HepG2 (cell line): ENCODE measurements around the gene CDKN2C. TPM values are rescaled to one million over a fixed set of nuclear protein-coding genes. Genes with fewer than 3 reads are reported as not detected.

ENCODE experiments used
- ATAC-seq: fragments of 200-7000 bp; cut with Tn5 transposase; 3 replicates; pipeline ENCODE4 v1.9.1; 2020; ENCODE audit warnings: mild to moderate bottlenecking, moderate library complexity
- BruUV-seq: library from RNA; stranded (reverse); fragments of 400-500 nt; replicated peaks from 2 replicates; lab custom pipeline; 2021; lab: Mats Ljungman, UMichigan
- CTCF ChIA-PET: fragments of 300-600 bp; formaldehyde crosslinking; extraction: SDS; loops from one replicate; lab custom pipeline; 2021; ENCODE audit warnings: low total read pairs, inconsistent platforms, low intra/inter-chr PET ratio; lab: Yijun Ruan, JAX
- POLR2A ChIA-PET: fragments of 350-600 bp; sonication (Branson Sonifier 250); formaldehyde crosslinking; loops from one replicate; lab custom pipeline; 2020; ENCODE audit warnings: antibody characterized with exemption, inconsistent platforms; lab: Yijun Ruan, JAX
- DNase-seq: peaks from one replicate; pipeline ENCODE4 v3.0.0-alpha.2; 2015; ENCODE audit warnings: low spot score
- FAIRE-seq: peaks from 3 replicates; lab custom pipeline; 2011; peaks lifted over from hg19 to GRCh38; lab: Jason Lieb, UNC
- H2AFZ ChIP-seq: one replicate; pipeline ENCODE4 v1.6.1; 2011; ENCODE audit warnings: low read length, inconsistent platforms
- H3K27ac ChIP-seq: fragments of 300-600 bp; 3 replicates; pipeline ENCODE4 v1.8.0; 2011; ENCODE audit warnings: mixed run types, mild to moderate bottlenecking, mixed read lengths, low read length, inconsistent platforms; ENCODE audit not compliant: insufficient read depth; ENCODE audit errors: extremely low read length
- H3K27me3 ChIP-seq, 2 experiments: fragments of 200-600 bp in 1 of 2; 2 replicates in 1 of 2; 3 replicates in 1 of 2; pipeline versions ENCODE4 v1.6.0 to v1.8.0; 2011; ENCODE audit warnings: low read length in 2 of 2, mild to moderate bottlenecking in 2 of 2, moderate library complexity in 2 of 2, inconsistent platforms in 1 of 2; ENCODE audit not compliant: insufficient read depth in 2 of 2, control insufficient read depth in 1 of 2
- H3K36me3 ChIP-seq, 2 experiments: fragments of 200-600 bp in 1 of 2; replicated peaks in 1 of 2; 2 replicates in 1 of 2; 3 replicates in 1 of 2; pipeline versions ENCODE4 v1.5.1 to v1.8.0; 2011; ENCODE audit warnings: low read length in 2 of 2, inconsistent platforms in 1 of 2; ENCODE audit not compliant: insufficient read depth in 2 of 2, control insufficient read depth in 1 of 2
- H3K4me1 ChIP-seq: 2 replicates; pipeline ENCODE4 v1.5.1; 2012; ENCODE audit warnings: low read length, inconsistent platforms; ENCODE audit not compliant: insufficient read depth
- H3K4me2 ChIP-seq: 2 replicates; pipeline ENCODE4 v1.6.0; 2011; ENCODE audit warnings: low read depth, low read length, inconsistent platforms
- H3K4me3 ChIP-seq, 3 experiments: fragments of 200-600 bp in 1 of 3; sonication (generic), shearing (Covaris generic) in 1 of 3; replicated peaks in 1 of 3; 2 replicates each; pipeline ENCODE4 v1.5.1; 2011 to 2016; ENCODE audit warnings: low read length in 3 of 3, inconsistent platforms in 2 of 3, low read depth in 2 of 3, mild to moderate bottlenecking in 2 of 3, control low read depth in 1 of 3, mixed read lengths in 1 of 3; ENCODE audit not compliant: insufficient read depth in 1 of 3
- H3K79me2 ChIP-seq: one replicate; pipeline ENCODE4 v1.6.1; 2011; ENCODE audit warnings: low read length, inconsistent platforms; ENCODE audit not compliant: insufficient read depth
- H3K9ac ChIP-seq: 2 replicates; pipeline ENCODE4 v1.6.0; 2011; ENCODE audit warnings: mild to moderate bottlenecking, low read depth, low read length, inconsistent platforms; ENCODE audit not compliant: insufficient read depth
- H3K9me3 ChIP-seq: 2 replicates; pipeline ENCODE4 v1.5.1; 2012; ENCODE audit warnings: mild to moderate bottlenecking, low read length
- H4K20me1 ChIP-seq: 2 replicates; pipeline ENCODE4 v1.6.0; 2011; ENCODE audit warnings: inconsistent platforms, mild to moderate bottlenecking, low read length, moderate library complexity; ENCODE audit not compliant: insufficient read depth
- IRF1 ChIP-seq: sonication (generic); formaldehyde crosslinking; IDR thresholded peaks from 2 replicates; pipeline ENCODE4 v1.4.0; 2020; ENCODE audit warnings: low read depth, mild to moderate bottlenecking, missing genetic modification reagents
- KDM2A ChIP-seq: sonication (generic); formaldehyde crosslinking; IDR thresholded peaks from 2 replicates; pipeline ENCODE4 v1.4.0; 2020; ENCODE audit warnings: low read depth, missing genetic modification reagents, borderline replicate concordance
- MAX ChIP-seq: IDR thresholded peaks from 2 replicates; pipeline ENCODE4 v1.6.1; 2012; ENCODE audit warnings: inconsistent platforms
- SAP130 ChIP-seq: IDR thresholded peaks from 2 replicates; pipeline ENCODE4 v1.6.1; 2016; ENCODE audit warnings: low read depth
- SIX4 ChIP-seq: sonication (generic); formaldehyde crosslinking; IDR thresholded peaks from 2 replicates; pipeline ENCODE4 v1.4.0; 2020; ENCODE audit warnings: missing genetic modification reagents
- ZNF556 ChIP-seq: sonication (generic); formaldehyde crosslinking; IDR thresholded peaks from 2 replicates; pipeline ENCODE4 v1.4.0; 2020; ENCODE audit warnings: mild to moderate bottlenecking, missing genetic modification reagents, borderline replicate concordance
- ZNF777 ChIP-seq: sonication (generic); formaldehyde crosslinking; IDR thresholded peaks from 2 replicates; pipeline ENCODE4 v1.4.0; 2020; ENCODE audit warnings: missing genetic modification reagents
- WGBS: methylation state at CpG from one replicate; pipeline ENCODE4 v1.1.6; 2017; ENCODE audit warnings: low lambda C conversion rate; 5-methylcytosine and 5-hydroxymethylcytosine counted together
- in situ Hi-C: cut with HindIII; loops from 2 replicates; pipeline ENCODE4 v1.10.0; 2017; ENCODE audit warnings: low pct_unique_long_range_greater_than_20kb; ENCODE audit not compliant: extremely low pct_ligation_motif_present
- intact Hi-C: fragments of 100-400 bp; cut with micrococcal nuclease; formaldehyde crosslinking; loops from one replicate; pipeline ENCODE4 v1.10.0; 2022; ENCODE audit not compliant: unreplicated experiment
- polyA plus RNA-seq, 8 experiments: library from polyadenylated mRNA; depleted of rRNA in 3 of 8; stranded (reverse) in 7 of 8; unstranded in 1 of 8; fragments of >200 nt; fragmentation: Illumina TruSeq in 4 of 8; extraction: Trizol in 4 of 8; gene quantifications; 2 replicates each; pipeline versions ENCODE4 v1.2.1 to v1.2.3, GENCODE V29; 2011 to 2016; ENCODE audit warnings: low read depth in 4 of 8, missing spikeins in 1 of 8, mixed read lengths in 1 of 8; ENCODE audit not compliant: insufficient read depth in 1 of 8
- total RNA-seq, 5 experiments: library from RNA; depleted of rRNA; stranded (reverse); fragments of >200 nt; fragmentation: Illumina TruSeq; extraction: Trizol; gene quantifications; 2 replicates each; pipeline ENCODE4 v1.2.3, GENCODE V29; 2016; ENCODE audit warnings: low read depth in 1 of 5

The CDKN2C gene
- total and polyA plus RNA-seq, 2 of the 13 experiments (the other 11 are each of a cell fraction or from before 2014, with no cell fraction given) = 7.8 to 13.7 TPM

GRCh38 chr1:50975436-50975835 lies 5.4 kb downstream of the CDKN2C start (continued):
- TF ChIP-seq IRF1 (no peak), KDM2A (CRISPR knock-in tag) (no peak), SIX4 (CRISPR knock-in tag) (no peak)

GRCh38 chr1:50976111-50976889 lies 6.3 kb downstream of the CDKN2C start:
- in situ Hi-C loops = loop anchor here (5.0 to 10.0 kb wide), 2 partner anchors 59 to 199 kb away; no protein-coding TSS in a partner anchor
- peaks cover 32% of the 10 kb centered on the region for H3K79me2 ChIP-seq
- peak overlapping the region; percentile 90 for H3K9ac ChIP-seq
- H3K4me3 ChIP-seq = peak overlapping the region; percentile 89 to 95 (median 93)
- ChIA-PET CTCF (no interaction called here), POLR2A (interaction anchor here (2.7 to 3.4 kb wide), 2 partner anchors 7 to 16 kb away, joined by 20 to 37 read pairs; partner anchors contain the start of genes CDKN2C and FAF1)
- H3K36me3 ChIP-seq = peaks cover 0 to 4% of the 10 kb centered on the region in 2 experiments; a peak in 2 of 5 replicates
- no peaks in the 10 kb centered on the region; a peak in 1 of 5 replicates for H3K27me3 ChIP-seq
- peak overlapping the region; percentile 43 for H2AFZ ChIP-seq
- ATAC-seq (peak; percentile 25), FAIRE-seq (no peak), DNase-seq (no peak)
- BruUV-seq = no TSS peak
- H3K4me2 ChIP-seq = peak overlapping the region; percentile 81
- peaks cover 35% of the 10 kb centered on the region for H3K4me1 ChIP-seq
- TF ChIP-seq SAP130 (CRISPR knock-in tag) (peak; percentile 27), ZNF777 (CRISPR knock-in tag) (peak; percentile 72), MAX (no peak), ZNF556 (CRISPR knock-in tag) (no peak)
- no peaks in the 10 kb centered on the region for H3K9me3 ChIP-seq
- WGBS = 30% methylated on average over 19 of the region's 19 CpGs
- intact Hi-C loops = no loop called here
- H3K27ac ChIP-seq = peak overlapping the region; percentile 93
- no peaks in the 10 kb centered on the region for H4K20me1 ChIP-seq
